GM19025 (cell line): ENCODE results near the gene ASIC5.

Experiments used
- ATAC-seq: cut with Tn5 transposase; IDR thresholded peaks from one replicate; pipeline ENCODE4 v1.9.1; 2021; ENCODE audit warnings: mild to moderate bottlenecking, low read depth, moderate library complexity; ENCODE audit not compliant: unreplicated experiment

The ASIC5 gene

DNA sequence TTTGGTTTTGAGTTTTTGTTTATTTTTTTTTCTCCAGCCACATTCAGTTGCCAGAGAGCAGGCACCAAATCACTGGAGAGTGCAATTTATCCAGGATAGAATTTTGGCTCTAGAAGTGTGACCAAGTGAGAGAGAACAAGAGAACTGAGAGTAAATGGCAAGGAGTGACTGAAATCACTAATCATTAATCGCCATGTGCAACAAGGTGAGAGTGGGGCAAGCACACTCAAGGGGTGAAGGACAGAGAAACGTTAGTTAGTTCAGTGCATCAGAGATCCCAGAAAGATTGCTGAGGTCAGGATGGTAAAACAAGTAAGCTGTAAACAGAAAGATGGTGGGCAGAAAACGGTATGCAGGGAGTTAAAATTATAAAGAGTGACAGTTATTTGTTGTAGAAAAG, 17.8 kb upstream of the ASIC5 start:
- no peak for ATAC-seq

GRCh38 chr4:155881555-155881954, 15.5 kb upstream of the ASIC5 start:
- peak; percentile 57 for ATAC-seq

- no peak for ATAC-seq
Observed at GRCh38 chr4:155879767-155880166, 13.7 kb upstream of the ASIC5 start.

GRCh38 chr4:155878611-155879010, 12.5 kb upstream of the ASIC5 start:
- peak; percentile 42 for ATAC-seq

DNA sequence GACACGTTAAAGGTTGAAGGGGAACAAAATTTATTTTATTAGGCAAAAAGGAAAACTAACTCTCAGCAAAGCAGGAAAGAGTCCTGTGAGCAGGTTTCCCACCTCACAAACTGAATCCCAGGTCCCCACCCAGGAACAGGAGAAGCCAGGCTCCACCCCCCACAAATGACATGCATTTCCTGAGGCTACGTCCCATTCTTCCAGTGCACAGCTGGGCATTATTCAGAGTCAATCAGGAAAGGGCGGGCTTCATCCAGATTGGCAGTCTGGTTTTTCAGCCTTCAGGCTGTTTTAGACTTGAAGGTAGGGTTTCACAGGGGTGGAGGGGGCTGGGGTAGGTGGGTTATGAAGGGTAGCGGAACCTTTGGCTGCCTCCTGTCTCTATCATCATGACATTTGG, 11.9 kb upstream of the ASIC5 start:
- no peak for ATAC-seq

- no peak for ATAC-seq
Observed at GRCh38 chr4:155875878-155876277, 9.8 kb upstream of the ASIC5 start.

- ATAC-seq = no peak
Observed at GRCh38 chr4:155855897-155856296, 10.2 kb downstream of the ASIC5 start.

DNA sequence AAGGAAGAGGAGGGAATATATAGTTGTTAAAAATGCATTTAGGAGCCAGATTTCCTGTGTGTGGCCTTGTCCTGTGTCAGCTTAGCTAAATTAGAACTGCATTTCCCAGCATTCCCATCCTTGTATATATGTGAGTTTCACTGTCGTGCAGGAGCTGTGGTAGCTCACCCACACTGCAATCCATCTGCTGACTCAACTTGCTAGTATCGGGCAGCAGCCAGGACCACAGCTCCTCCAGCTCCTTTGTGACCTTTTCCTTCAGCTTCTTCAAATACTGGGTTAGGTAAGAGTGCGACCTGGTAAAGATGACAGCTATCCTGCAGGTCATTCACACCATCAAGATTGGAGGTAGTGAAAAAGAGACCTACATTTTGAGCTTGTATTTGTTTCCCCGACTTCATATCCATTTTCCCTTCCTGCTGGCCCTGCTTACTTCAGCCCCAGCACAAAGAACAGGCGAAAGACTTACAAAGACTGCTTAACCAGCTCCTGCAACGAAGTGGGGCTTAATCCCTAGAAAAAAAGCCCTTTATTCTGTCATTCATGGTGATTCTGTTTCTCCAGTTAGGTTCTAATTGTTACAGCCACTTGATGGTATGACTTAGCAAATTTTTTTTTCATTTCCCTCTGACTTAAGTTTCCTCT, 11.4 kb downstream of the ASIC5 start:
- no peak for ATAC-seq

DNA sequence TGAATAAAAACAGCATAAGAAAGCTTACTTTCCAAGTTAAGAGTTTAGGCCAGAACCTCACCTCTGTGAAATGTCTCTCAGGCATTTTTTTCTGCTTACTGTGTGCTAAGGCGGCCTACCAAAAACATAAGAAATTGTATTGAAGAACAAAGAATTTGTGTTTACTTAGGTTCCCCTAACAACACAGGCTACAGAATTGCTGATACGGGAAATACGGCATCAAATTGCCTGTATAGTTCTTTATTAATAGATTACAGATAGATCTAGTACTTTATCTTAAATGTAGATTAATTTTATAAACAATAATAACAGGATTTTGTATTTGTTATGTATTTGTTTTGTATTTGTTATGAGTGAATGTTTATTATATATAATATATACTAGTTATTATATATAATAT, 12.9 kb downstream of the ASIC5 start:
- ATAC-seq = no peak

DNA sequence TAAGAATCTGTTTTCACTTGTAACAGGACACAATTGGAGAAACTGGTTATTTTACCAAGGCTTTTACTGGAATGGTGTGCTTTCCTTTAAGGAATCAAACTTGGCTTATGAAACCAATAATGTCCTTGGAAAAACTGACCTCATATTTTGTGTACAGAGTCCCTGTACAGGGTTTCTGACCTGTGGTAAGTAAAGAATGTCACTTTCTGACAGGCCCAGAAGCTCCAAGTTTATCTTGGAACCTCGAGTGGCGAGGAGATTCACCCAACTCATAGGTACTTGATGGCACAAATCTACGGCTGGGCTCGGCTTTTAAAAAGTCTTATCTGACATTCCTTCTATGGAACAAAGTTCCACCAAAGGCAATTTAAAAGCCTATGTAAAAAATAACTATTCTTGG, 17.0 kb downstream of the ASIC5 start:
- ATAC-seq = no peak

DNA sequence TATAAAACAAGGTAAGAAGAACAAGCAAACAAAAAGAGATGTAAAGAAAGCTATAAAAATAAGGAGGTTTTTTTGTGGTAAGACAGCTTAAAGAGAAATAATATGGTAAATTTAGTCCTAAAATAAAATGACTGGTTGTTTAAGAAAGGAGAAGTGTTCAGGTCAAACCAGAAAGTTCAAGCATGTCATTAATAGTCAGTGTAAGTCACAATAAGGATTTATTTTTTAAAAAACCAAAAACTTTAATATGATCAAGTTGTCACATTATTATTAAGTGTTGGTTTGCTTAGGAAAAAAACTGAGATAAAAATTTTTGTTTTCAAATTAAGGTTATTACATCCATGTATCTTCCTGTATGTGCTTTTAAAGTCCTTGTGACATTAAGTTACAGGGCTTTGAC, 19.1 kb downstream of the ASIC5 start:
- ATAC-seq = no peak

- no peak for ATAC-seq
Observed at GRCh38 chr4:155842080-155842479, 24.0 kb downstream of the ASIC5 start.

GRCh38 chr4:155837203-155837796, 28.8 kb downstream of the ASIC5 start:
- peak; percentile 51 for ATAC-seq

- ATAC-seq = no peak
Observed at GRCh38 chr4:155832664-155833063, 33.4 kb downstream of the ASIC5 start.

DNA sequence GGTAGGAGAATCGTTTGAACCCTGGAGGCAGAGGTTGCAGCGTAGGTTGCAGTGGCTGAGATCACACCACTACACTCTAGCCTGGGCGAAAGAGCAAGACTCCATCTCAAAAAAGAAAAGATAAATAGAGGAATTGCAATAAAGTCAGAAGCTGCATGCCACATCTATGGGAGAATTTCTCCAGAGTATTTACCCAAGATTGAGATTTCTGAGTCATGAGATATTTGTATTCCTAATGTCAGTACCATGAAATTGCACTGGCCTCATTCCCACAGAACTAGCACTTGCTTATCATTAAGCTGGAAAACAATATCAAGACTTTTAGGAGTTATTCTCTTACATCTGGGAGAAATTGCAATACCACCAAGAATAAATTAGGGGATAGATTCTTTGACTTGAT, 37.4 kb downstream of the ASIC5 start:
- no peak for ATAC-seq

GRCh38 chr4:155822572-155822971, 43.5 kb downstream of the ASIC5 start:
- no peak for ATAC-seq

DNA sequence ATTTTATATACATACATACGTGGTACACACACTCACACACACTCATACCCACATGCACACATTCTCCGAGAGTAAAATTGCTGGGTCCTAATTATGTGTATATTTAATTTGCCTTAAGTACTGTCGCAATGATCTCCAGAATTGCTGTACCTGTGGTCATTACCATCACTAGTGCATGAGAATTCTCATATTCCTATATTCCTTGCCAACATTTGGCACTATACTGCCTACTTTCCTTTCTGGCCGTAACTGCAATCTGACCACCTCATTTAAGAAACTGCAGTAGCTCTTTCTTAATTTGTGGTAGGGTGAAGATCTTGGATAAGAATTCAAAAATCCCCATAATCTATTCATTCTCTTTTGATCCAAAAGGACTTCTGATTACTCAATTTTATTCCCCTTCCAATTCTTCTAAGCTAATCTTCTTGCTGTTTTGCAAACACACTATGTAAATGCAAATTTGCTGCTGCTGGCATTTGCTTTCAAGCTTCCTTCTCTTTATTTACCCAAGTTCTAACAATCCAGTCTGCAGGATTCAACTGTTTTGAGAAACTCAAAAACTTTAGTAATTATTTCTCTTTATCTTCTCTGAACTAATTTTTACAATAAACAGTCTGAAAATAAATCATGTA, 45.1 kb downstream of the ASIC5 start:
- ATAC-seq = no peak

GRCh38 chr4:155819066-155819465, 47.0 kb downstream of the ASIC5 start:
- ATAC-seq = no peak

DNA sequence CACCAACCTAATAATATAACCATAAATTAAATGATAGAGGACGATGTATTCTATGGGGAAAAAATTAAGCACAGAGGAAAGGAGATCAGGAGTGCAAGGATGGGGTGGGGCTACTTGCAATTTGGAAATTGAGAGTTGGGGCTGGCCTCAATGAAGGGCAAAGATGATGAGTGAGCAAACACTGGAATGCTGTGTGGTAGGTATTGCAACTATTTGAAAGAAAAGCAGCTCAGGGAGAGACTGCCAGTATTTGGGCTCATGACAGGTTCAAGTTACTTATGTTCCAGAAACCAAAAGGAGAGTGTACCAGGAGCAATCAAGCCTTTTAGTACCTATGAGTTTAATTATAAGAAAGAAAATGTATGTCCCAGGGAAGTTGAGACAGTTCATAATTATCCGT, 47.4 kb downstream of the ASIC5 start:
- no peak for ATAC-seq

DNA sequence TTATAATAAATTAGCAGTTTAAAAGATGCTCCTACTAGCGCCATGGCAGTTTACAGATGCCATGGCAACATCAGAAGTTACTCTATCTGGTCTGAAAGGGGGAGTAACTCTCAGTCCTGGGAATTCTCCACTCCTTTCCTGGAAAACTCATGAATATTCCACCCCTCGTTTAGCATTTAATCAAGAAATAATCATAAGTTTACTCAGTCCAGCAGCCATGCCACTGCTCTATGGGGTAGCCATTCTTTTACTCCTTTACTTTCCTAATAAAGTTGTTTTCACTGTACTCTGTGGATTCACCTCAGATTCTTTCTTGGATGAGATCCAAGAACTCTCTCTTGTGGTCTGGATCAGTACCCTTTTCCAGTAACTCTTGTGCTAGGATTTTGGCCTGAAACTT, 55.0 kb downstream of the ASIC5 start:
- ATAC-seq = no peak

DNA sequence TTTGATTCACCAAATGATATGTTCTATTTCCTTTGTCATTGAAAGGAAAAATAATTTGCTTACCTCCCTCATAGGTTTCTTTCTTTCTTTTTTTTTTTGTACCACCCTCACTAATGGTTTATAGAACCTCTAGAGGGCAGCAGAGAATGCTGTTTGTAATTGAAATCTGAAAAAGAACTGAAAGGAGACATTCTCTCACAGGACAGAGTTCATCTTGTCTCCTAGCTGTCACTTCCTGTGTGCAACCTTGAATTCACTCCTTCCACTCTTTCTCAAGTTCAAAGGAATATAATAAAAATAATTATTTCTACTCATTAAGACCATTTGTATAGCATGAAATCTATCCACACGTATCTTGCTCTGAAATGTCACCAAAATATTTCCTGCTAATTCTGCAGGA, 56.2 kb downstream of the ASIC5 start:
- peak; percentile 88 for ATAC-seq

DNA sequence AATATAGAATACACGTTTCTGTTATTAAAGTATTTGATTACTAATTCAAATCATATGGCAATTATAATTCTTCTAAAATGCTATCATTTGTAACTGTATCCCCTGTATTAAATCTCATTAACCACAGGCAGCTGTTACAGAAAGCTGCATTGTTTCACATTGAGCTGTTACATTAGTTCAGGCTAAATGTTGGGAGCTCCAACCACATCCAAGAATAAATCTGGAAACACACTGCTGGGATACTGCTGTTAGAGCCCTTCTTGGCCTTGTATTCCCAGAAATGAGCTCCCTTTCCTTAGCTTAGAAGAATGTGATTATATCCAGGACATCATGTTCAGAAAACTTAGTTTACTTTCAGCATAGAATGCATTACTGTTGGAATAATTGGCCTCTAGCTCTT, 59.1 kb downstream of the ASIC5 start:
- no peak for ATAC-seq
